CD14-positive monocyte (primary cell): Measurements from ENCODE around the gene TNFRSF9. TPM values are rescaled to one million over a fixed set of nuclear protein-coding genes. Genes with fewer than 3 reads are reported as not detected.

Experiments used
- DNase-seq, 3 donors: peaks; one replicate each; pipeline ENCODE4 v3.0.0-alpha.2; 2011 to 2022
- H2AFZ ChIP-seq: 2 replicates; pipeline ENCODE4 v1.6.0; 2012; ENCODE audit warnings: mild to moderate bottlenecking, low read depth, low read length, inconsistent platforms; ENCODE audit not compliant: insufficient read depth, poor library complexity, severe bottlenecking
- H3K27ac ChIP-seq, 2 donors: 1 replicate in 1 of 2; 2 replicates in 1 of 2; pipeline ENCODE4 v1.5.1; 2012 to 2013; ENCODE audit warnings: low read length in 2 of 2, control low read depth in 1 of 2, inconsistent platforms in 1 of 2, low read depth in 1 of 2, mild to moderate bottlenecking in 1 of 2
- H3K27me3 ChIP-seq, 2 donors: one replicate each; pipeline versions ENCODE4 v1.6.0 to v1.6.1; 2011 to 2013; ENCODE audit warnings: low read length in 2 of 2; ENCODE audit not compliant: control insufficient read depth in 2 of 2, insufficient read depth in 2 of 2
- H3K36me3 ChIP-seq, 2 donors: replicated peaks in 1 of 2; 1 replicate in 1 of 2; 2 replicates in 1 of 2; pipeline versions ENCODE4 v1.5.1 to v1.6.1; 2012 to 2013; ENCODE audit warnings: low read length in 2 of 2, control low read depth in 1 of 2, inconsistent platforms in 1 of 2, mild to moderate bottlenecking in 1 of 2; ENCODE audit not compliant: insufficient read depth in 2 of 2, control insufficient read depth in 1 of 2
- H3K4me1 ChIP-seq, 2 donors: 1 replicate in 1 of 2; 2 replicates in 1 of 2; pipeline versions ENCODE4 v1.5.1 to v1.6.1; 2012 to 2013; ENCODE audit warnings: low read length in 2 of 2, control low read depth in 1 of 2, inconsistent platforms in 1 of 2, mild to moderate bottlenecking in 1 of 2, moderate library complexity in 1 of 2; ENCODE audit not compliant: insufficient read depth in 2 of 2, control insufficient read depth in 1 of 2
- H3K4me2 ChIP-seq: replicated peaks from 2 replicates; pipeline ENCODE3; 2012; ENCODE audit warnings: low read length, moderate library complexity, mild to moderate bottlenecking; ENCODE audit not compliant: poor library complexity, severe bottlenecking; ENCODE audit errors: extremely low read depth
- H3K4me3 ChIP-seq, 3 experiments: fragments of 200-600 bp in 1 of 3; sonication (generic) in 1 of 3; replicated peaks in 1 of 3; 1 replicate in 2 of 3; 2 replicates in 1 of 3; pipeline ENCODE4 v1.5.1; 2011 to 2013; ENCODE audit warnings: low read length in 3 of 3, mild to moderate bottlenecking in 3 of 3, control low read depth in 2 of 3, low read depth in 2 of 3, inconsistent platforms in 1 of 3, moderate library complexity in 1 of 3
- H3K79me2 ChIP-seq: 2 replicates; pipeline ENCODE4 v1.6.0; 2012; ENCODE audit warnings: mild to moderate bottlenecking, control low read depth, inconsistent platforms, low read length, moderate library complexity; ENCODE audit not compliant: insufficient read depth
- H3K9ac ChIP-seq: 2 replicates; pipeline ENCODE4 v1.6.0; 2017; ENCODE audit warnings: low read length, mild to moderate bottlenecking; ENCODE audit not compliant: insufficient read depth, poor library complexity, severe bottlenecking
- H3K9me3 ChIP-seq, 2 donors: replicated peaks in 1 of 2; 1 replicate in 1 of 2; 2 replicates in 1 of 2; pipeline versions ENCODE4 v1.5.1 to v1.6.1; 2012 to 2013; ENCODE audit warnings: low read length in 2 of 2, control low read depth in 1 of 2; ENCODE audit not compliant: control insufficient read depth in 1 of 2, insufficient read depth in 1 of 2
- H4K20me1 ChIP-seq: 2 replicates; pipeline ENCODE4 v1.6.0; 2012; ENCODE audit warnings: mild to moderate bottlenecking, low read length, control low read depth, moderate library complexity; ENCODE audit not compliant: insufficient read depth
- H3K27ac Mint-ChIP-seq, 7 donors: one replicate each; pipeline ENCODE4 v1.8.0; 2020; ENCODE audit warnings: mild to moderate bottlenecking in 7 of 7, mixed read lengths in 7 of 7, moderate library complexity in 6 of 7, inconsistent platforms in 2 of 7
- H3K27me3 Mint-ChIP-seq, 3 donors: one replicate each; pipeline ENCODE4 v1.8.0; 2021 to 2022; ENCODE audit warnings: low read depth in 3 of 3, mild to moderate bottlenecking in 3 of 3, mixed read lengths in 3 of 3, moderate library complexity in 3 of 3, inconsistent platforms in 1 of 3
- H3K36me3 Mint-ChIP-seq, 2 donors: one replicate each; pipeline ENCODE4 v1.8.0; 2020; ENCODE audit warnings: mixed read lengths in 2 of 2, inconsistent platforms in 1 of 2, mild to moderate bottlenecking in 1 of 2
- H3K4me1 Mint-ChIP-seq: one replicate; pipeline ENCODE4 v1.8.0; 2020; ENCODE audit warnings: mild to moderate bottlenecking, mixed read lengths
- H3K4me3 Mint-ChIP-seq, 2 donors: one replicate each; pipeline ENCODE4 v1.8.0; 2020; ENCODE audit warnings: mild to moderate bottlenecking in 2 of 2, mixed read lengths in 2 of 2, moderate library complexity in 1 of 2
- H3K9me3 Mint-ChIP-seq, 7 donors: one replicate each; pipeline ENCODE4 v1.8.0; 2020 to 2022; ENCODE audit warnings: mixed read lengths in 7 of 7, mild to moderate bottlenecking in 6 of 7, moderate library complexity in 6 of 7, inconsistent platforms in 2 of 7
- CTCF ChIP-seq: fragments of 200-600 bp; IDR thresholded peaks from one replicate; pipeline ENCODE4 v1.8.0; 2022; ENCODE audit warnings: antibody characterized with exemption, mild to moderate bottlenecking
- WGBS: methylation state at CpG from one replicate; pipeline ENCODE4 v1.1.5; 2013; ENCODE audit warnings: missing lambda C conversion rate; ENCODE audit not compliant: insufficient coverage; 5-methylcytosine and 5-hydroxymethylcytosine counted together
- intact Hi-C, 2 donors: fragments of 100-400 bp; cut with micrococcal nuclease; formaldehyde crosslinking; loops; one replicate each; pipeline versions ENCODE4 v1.15.0 to v1.15.1; 2023
- polyA minus RNA-seq: library from RNA; depleted of rRNA, polyadenylated mRNA; stranded (reverse); fragments of >200 nt; gene quantifications from 2 replicates; pipeline ENCODE4 v1.2.3, GENCODE V29; 2012
- polyA plus RNA-seq, 3 donors: library from polyadenylated mRNA; depleted of rRNA in 1 of 3; unstranded in 2 of 3; stranded (reverse) in 1 of 3; fragments of 300-500 nt in 2 of 3; fragments of >200 nt in 1 of 3; fragmentation: Illumina TruSeq in 2 of 3; gene quantifications; 1 replicate in 2 of 3; 2 replicates in 1 of 3; pipeline ENCODE4 v1.2.3, GENCODE V29; 2012 to 2021
- total RNA-seq, 12 experiments: library from RNA in 1 of 12; stranded (reverse) in 1 of 12; fragments of 120-200 nt in 1 of 12; gene quantifications; one replicate each; pipeline ENCODE4 v1.2.4 and lab custom pipeline; 2013 to 2026; ENCODE audit warnings: mixed read lengths in 6 of 12, inconsistent platforms in 1 of 12

The TNFRSF9 gene
- total RNA-seq (2013): 0.98 TPM
- polyA plus RNA-seq: 1 to 10 TPM; 1.1 to 2.6 (median 2.6) TPM
- polyA minus RNA-seq: 0.55 and 1.1 TPM in 2 replicates
- total RNA-seq (lab: John Stamatoyannopoulos, UW): 14.7 to 266 (median 30.1) reads per million in 11 experiments

GRCh38 chr1:7940745-7941436, at the start of gene TNFRSF9:
Gene TNFRSF9 (minus strand): TSS chr1:7940839. CDS start chr1:7939994, 845 bp downstream.
- intact Hi-C loops: no loop called here
- peak within 1 kb of the TSS in 1 of 3 experiments; percentile 66 for H3K4me3 ChIP-seq
- WGBS: 74% methylated on average over 13 of the region's 14 CpGs
- no peaks in the 10 kb centered on the region for H3K79me2 ChIP-seq
- no peak for TF ChIP-seq CTCF
- Mint-ChIP-seq H3K4me1 (peaks cover 70% of the 10 kb centered on the region), H3K36me3 (peaks cover 2 to 3% of the 10 kb centered on the region in 2 donors), H3K9me3 (peaks cover 0 to 5% (median 0%) of the 10 kb centered on the region in 7 donors), H3K27ac (peak within 1 kb of the TSS; percentile 90 to 97 (median 93)), H3K27me3 (peaks cover 2 to 5% (median 2%) of the 10 kb centered on the region in 3 donors), H3K4me3 (peak within 1 kb of the TSS; percentile 73 to 94)
- H2AFZ ChIP-seq: peak within 1 kb of the TSS; percentile 62
- peak within 1 kb of the TSS; percentile 68 for H3K4me2 ChIP-seq
- no peaks in the 10 kb centered on the region for H3K36me3 ChIP-seq
- peaks cover 61 to 65% of the 10 kb centered on the region in 2 donors for H3K4me1 ChIP-seq
- no peaks in the 10 kb centered on the region for H3K27me3 ChIP-seq
- DNase-seq: peak; percentile 72 to 95 (median 73)
- H3K9me3 ChIP-seq: no peaks in the 10 kb centered on the region
- no peaks in the 10 kb centered on the region for H4K20me1 ChIP-seq
- H3K9ac ChIP-seq: peak within 1 kb of the TSS; percentile 41
- peak within 1 kb of the TSS; percentile 87 to 93 for H3K27ac ChIP-seq

GRCh38 chr1:7989762-7990428, 49.3 kb upstream of the TNFRSF9 start:
- no peak for DNase-seq
- Mint-ChIP-seq H3K4me1 (peaks cover 15% of the 10 kb centered on the region), H3K4me3 (no peak overlapping the region), H3K9me3 (peaks cover 0 to 3% (median 0%) of the 10 kb centered on the region in 7 donors), H3K36me3 (peaks cover 38 to 52% of the 10 kb centered on the region in 2 donors), H3K27me3 (peaks cover 0 to 5% (median 0%) of the 10 kb centered on the region in 3 donors), H3K27ac (peak overlapping the region in 1 of 7 donors; percentile 58)
- no peak overlapping the region for H3K4me3 ChIP-seq
- H3K27me3 ChIP-seq: no peaks in the 10 kb centered on the region
- H2AFZ ChIP-seq: no peak overlapping the region
- H3K27ac ChIP-seq: no peak overlapping the region
- H3K4me1 ChIP-seq: peaks cover 14 to 18% of the 10 kb centered on the region in 2 donors
- H3K36me3 ChIP-seq: peaks cover 23 to 53% of the 10 kb centered on the region in 2 donors
- 100% methylated on average over 2 of the region's 2 CpGs for WGBS
- no peaks in the 10 kb centered on the region for H3K9me3 ChIP-seq
- TF ChIP-seq CTCF: no peak
- no peak overlapping the region for H3K9ac ChIP-seq
- no peak overlapping the region for H3K4me2 ChIP-seq
- no peaks in the 10 kb centered on the region for H4K20me1 ChIP-seq
- intact Hi-C loops: loop anchor here in 1 of 2 donors (5.0 kb wide), 1 partner anchor 357 kb away; no protein-coding TSS in a partner anchor
- no peaks in the 10 kb centered on the region for H3K79me2 ChIP-seq
